Motor neuron (in vitro differentiated cells): ENCODE data around the gene GPR156. TPM values are rescaled to one million over a fixed set of nuclear protein-coding genes. Genes with fewer than 3 reads are reported as not detected.
"Not testable (repeated sequence)": the region's sequence is repeated elsewhere in the genome, so short reads cannot be mapped to it uniquely, and the experiment has no call there.

Experiments used
- ATAC-seq, 8 experiments: fragments of 200-7000 bp; cut with Tn5 transposase; replicated peaks in 6 of 8; 2 replicates each; pipeline ENCODE4 v1.8.0; 2021; ENCODE audit warnings: mild to moderate bottlenecking in 8 of 8, moderate library complexity in 8 of 8
- H3K27ac ChIP-seq, 2 donors: fragments of 250-450 bp; sonication (Bioruptor Pico); 2 replicates each; pipeline ENCODE4 v1.9.0; 2021; ENCODE audit warnings: antibody characterized with exemption in 2 of 2, mild to moderate bottlenecking in 2 of 2, moderate library complexity in 1 of 2
- H3K4me1 ChIP-seq, 2 donors: fragments of 250-450 bp; sonication (Bioruptor Pico); replicated peaks in 1 of 2; 2 replicates each; pipeline ENCODE4 v1.6.1; 2021; ENCODE audit warnings: antibody characterized with exemption in 2 of 2, mild to moderate bottlenecking in 2 of 2, moderate library complexity in 1 of 2
- H3K4me3 ChIP-seq, 5 donors: fragments of 250-450 bp; sonication (Bioruptor Pico); 2 replicates each; pipeline ENCODE4 v1.9.0; 2021; ENCODE audit warnings: antibody characterized with exemption in 5 of 5, mild to moderate bottlenecking in 5 of 5, moderate library complexity in 4 of 5
- WGBS, 10 experiments: fragments of 450-650 bp; shearing (Covaris generic); methylation state at CpG; one replicate each; pipeline ENCODE4 v1.0.0; 2022; 5-methylcytosine and 5-hydroxymethylcytosine counted together
- in situ Hi-C, 9 experiments: fragments of 400-800 bp; cut with MboI; loops; one replicate each; pipeline ENCODE4 v1.15.0; 2021; ENCODE audit warnings: low sequenced_read_pairs in 9 of 9, low pct_unique_long_range_greater_than_20kb in 2 of 9; ENCODE audit not compliant: unreplicated experiment in 9 of 9
- total RNA-seq, 8 experiments: library from RNA; unstranded; fragments of 300-600 nt; gene quantifications; 2 replicates each; pipeline versions ENCODE4 v1.2.3 to v1.2.4, GENCODE V29; 2022

GPR156 gene
- total RNA-seq, 8 experiments from 2014 or later = 0.33 to 2.3 (median 1.2) TPM

DNA sequence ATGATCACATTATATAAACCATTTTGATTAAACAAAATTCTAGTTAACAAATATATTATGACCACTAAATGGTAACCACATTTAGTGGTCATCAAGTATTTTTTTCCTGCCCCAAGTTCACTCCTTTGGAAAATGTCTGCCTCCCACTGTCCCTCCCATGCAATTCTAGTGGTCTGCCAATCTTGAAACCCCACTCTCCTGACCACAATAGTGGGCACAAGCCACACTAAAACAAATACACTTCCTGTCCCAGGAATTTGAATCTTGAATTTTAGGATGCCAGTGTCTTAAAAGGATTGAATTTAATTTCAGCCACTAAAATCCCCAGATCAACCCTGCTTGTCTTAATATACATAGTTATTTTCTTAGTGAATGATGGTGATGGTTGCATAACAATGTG lies 14.0 kb upstream of the GPR156 start:
- H3K4me3 ChIP-seq = no peak overlapping the region
- peaks cover 8 to 9% of the 10 kb centered on the region in 2 donors for H3K4me1 ChIP-seq
- ATAC-seq = no peak
- in situ Hi-C loops = no loop called here
- H3K27ac ChIP-seq = no peak overlapping the region

DNA sequence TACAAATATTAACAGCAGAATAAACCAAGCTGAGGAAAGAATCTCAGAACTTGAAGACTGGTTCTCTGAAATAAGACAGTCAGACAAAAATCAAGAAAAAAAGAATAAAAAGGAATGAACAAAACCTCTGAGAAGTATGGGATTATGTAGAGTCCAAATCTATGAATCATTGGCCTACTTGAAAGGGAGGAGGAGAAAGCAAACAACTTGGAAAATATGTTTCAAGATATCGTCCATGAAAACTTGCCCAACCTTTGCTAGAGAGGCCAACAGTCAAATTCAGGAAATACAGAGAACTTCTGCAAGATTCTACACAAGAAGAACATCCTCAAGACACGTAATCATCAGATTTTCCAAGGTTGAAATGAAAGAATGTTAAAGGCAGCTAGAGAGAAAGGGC lies 6.5 kb upstream of the GPR156 start:
- in situ Hi-C loops, H3K27ac ChIP-seq, H3K4me1 ChIP-seq, H3K4me3 ChIP-seq, ATAC-seq: not testable (repeated sequence)
- 6 to 95% (median 67%) methylated on average over 1 to 2 of the region's 2 CpGs for WGBS, 10 experiments

DNA sequence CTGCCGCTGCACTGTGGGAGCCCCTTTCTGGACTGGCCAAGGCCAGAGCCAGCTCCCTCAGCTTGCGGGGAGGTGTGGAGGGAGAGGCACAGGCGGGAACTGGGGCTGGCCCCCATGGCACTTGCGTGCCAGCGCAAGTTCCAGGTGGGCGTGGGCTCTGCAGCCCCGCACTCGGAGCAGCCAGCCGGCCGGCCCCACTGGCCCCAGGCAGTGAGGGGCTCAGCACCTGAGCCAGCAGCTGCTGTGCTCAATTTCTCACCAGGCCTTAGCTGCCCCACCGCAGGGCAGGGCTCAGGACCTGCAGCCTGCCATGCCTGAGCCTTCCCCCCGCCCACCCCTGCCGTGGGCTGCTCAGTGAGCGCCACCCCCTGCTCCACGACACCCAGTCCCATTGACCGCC lies 4.6 kb upstream of the GPR156 start:
- in situ Hi-C loops = no loop called here
- 40% methylated on average over 1 of the region's 16 CpGs; no CpG with 5 or more reads in 9 of the 10 experiments for WGBS, 10 experiments
- no peak for ATAC-seq
- H3K27ac ChIP-seq = no peak overlapping the region
- H3K4me1 ChIP-seq = peaks cover 0 to 6% of the 10 kb centered on the region in 2 donors
- H3K4me3 ChIP-seq = no peak overlapping the region

DNA sequence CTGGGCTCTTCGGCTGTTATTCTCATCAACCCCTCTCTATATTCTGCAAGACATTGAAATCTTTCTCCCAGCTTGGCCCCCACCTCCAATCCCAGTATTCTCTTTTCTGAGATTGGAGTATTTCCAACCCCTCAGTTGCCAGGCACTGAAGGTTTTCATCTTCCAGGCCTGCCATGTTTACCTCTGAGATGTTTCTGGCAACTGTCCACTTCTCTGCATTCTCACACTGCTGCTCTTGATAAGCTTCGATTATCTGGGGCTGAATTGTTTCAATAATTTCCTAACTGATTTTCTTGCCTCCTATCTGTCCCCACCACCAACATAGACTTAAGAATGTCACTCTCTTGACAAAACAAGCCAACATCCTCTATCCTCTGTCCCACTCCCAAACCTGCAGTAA lies 1.4 kb upstream of the GPR156 start:
- Histone ChIP-seq H3K4me1 (peaks cover 0 to 6% of the 10 kb centered on the region in 2 donors), H3K27ac (no peak overlapping the region), H3K4me3 (no peak overlapping the region)
- WGBS, 10 experiments = 79 to 100% (median 100%) methylated on average over 1 to 2 of the region's 2 CpGs; no CpG with 5 or more reads in 1 of the 10 experiments
- in situ Hi-C loops = no loop called here
- ATAC-seq = peak in 1 of 8 experiments; percentile 79

DNA sequence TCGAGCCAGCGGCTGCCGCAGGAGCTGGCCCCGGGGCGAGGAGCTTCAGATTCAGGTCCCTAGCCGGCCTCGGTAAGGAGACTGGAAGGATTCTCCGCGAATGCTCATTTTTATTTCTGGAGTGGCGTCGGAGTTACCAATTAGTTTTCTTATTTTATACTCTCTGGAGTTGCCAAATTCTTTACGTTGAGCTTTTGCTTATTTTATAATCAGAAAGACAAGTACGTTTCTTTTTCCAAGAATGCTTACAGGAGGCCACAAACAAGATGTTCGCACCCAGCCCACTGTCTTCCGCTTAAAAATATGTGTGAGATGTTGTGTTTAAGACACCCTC lies 453 bp upstream of the GPR156 start:
- H3K4me3 ChIP-seq = peak overlapping the region in 4 of 5 donors; percentile 27 to 40 (median 32)
- in situ Hi-C loops = no loop called here
- WGBS, 10 experiments = 10 to 100% (median 52%) methylated on average over 2 to 10 of the region's 15 CpGs
- no peak for ATAC-seq
- H3K4me1 ChIP-seq = peaks cover 0 to 6% of the 10 kb centered on the region in 2 donors
- no peak overlapping the region for H3K27ac ChIP-seq

DNA sequence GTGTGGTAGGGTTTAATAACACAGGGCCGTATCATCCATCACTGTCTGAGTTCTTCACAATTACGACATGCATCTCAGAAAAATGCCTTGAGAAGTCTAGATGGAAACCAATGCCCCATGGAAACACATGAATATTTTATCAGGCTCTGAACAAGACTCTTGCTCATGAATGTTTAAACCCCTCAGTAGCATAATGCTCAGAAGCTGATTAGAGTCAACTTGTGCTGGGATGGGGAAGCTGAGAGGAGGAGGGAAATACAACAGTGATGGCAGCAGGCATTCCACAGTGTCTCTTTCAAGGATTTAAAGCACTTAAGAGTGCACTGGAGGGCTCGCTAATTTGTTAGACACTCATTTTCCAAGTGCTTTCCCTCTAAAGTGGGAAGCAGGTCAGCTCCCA lies 3.8 kb downstream of the GPR156 start:
- in situ Hi-C loops = no loop called here
- no peak for ATAC-seq
- H3K4me1 ChIP-seq = peaks cover 0 to 5% of the 10 kb centered on the region in 2 donors
- no peak overlapping the region for H3K27ac ChIP-seq
- H3K4me3 ChIP-seq = no peak overlapping the region
- WGBS, 10 experiments = 56 to 100% (median 85%) methylated on average over 1 to 3 of the region's 3 CpGs; no CpG with 5 or more reads in 2 of the 10 experiments

DNA sequence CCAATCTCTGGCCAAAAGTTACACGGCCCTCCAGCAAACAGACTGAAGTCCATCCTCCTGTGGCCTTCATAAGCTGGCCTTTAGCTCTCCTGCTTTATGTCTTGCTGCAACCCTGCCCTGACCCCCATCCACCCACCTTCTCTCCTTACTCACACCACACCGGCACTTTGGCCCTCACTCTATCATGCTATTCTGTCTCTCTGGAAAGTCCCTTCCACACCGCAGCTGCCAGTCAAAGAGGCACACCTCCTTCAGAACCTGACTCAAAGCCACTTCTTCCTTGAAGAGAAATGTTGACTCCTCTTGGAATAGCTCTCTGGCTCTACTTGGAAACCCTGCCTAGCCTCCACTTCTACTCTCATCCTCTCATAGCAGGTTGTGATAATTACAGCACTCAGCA lies 4.5 kb downstream of the GPR156 start:
- Histone ChIP-seq H3K27ac (no peak overlapping the region), H3K4me1 (peaks cover 7% of the 10 kb centered on the region in 2 donors), H3K4me3 (no peak overlapping the region)
- WGBS, 10 experiments = 43 to 100% (median 83%) methylated on average over 1 to 3 of the region's 3 CpGs; no CpG with 5 or more reads in 3 of the 10 experiments
- in situ Hi-C loops = no loop called here
- ATAC-seq = no peak

DNA sequence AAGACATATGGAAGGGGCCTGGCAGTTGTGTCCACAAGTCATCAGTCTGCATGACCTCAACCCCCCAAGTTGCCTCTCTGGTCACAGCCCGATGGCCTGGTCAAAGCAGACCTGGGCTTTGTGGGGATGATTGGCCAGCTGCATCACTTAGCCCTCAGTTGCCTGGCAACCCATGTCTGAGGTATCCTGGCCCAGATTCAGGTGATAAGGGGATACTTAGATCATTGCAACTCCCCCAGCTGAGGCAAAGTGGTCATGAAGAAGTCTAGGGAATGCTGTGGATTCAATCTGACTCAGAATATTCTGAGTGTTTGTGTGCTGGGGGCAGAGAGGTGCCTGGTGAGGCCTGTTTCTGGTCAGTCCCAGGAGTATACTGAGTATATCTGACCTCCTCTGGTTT lies 5.0 kb downstream of the GPR156 start:
- WGBS, 10 experiments = 0 to 67% (median 60%) methylated on average over 1 of the region's 1 CpG; no CpG with 5 or more reads in 7 of the 10 experiments
- no peak overlapping the region for H3K27ac ChIP-seq
- peaks cover 8% of the 10 kb centered on the region in 2 donors for H3K4me1 ChIP-seq
- ATAC-seq = no peak
- in situ Hi-C loops = no loop called here
- H3K4me3 ChIP-seq = no peak overlapping the region

DNA sequence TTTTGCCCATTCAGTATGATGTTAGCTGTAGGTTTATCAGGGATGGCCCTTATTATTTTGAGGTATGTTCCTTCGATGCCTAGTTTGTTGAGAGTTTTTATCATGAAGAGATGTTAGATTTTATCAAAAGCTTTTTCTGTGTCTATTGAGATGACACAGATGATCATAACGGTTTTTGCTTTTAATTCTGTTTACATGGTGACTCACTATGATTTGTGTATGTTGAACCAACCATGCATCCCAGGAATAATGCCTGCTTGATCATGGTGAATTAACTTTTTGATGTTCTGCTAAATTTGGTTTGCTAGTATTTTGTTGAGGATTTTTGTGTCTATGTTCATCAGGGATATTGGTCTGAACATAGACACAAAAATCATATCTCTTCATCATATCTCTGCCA lies 8.3 kb downstream of the GPR156 start:
- H3K4me3 ChIP-seq = no peak overlapping the region
- in situ Hi-C loops = no loop called here
- WGBS, 10 experiments = 46 to 100% (median 78%) methylated on average over 1 to 2 of the region's 2 CpGs; no CpG with 5 or more reads in 3 of the 10 experiments
- no peak for ATAC-seq
- peaks cover 6 to 8% of the 10 kb centered on the region in 2 donors for H3K4me1 ChIP-seq
- no peak overlapping the region for H3K27ac ChIP-seq

DNA sequence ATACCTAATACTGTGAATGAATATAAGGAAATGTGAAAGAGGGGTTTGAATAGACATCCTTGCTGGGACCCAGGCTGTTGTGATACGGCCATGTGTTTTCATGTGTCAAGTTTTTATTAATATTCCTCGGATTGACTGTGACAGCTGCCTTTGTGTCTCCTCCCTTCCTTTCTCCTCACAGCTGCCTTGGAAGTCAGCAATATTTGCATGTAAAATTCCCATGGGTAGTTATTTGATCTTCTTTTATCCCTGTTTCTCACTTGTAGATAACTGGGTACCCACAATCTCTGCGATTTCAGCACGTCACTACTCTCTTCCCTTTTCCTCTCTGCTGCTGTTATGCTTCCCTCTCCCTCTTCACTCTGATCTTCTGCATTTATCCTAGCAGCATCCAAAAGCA lies 9.4 kb downstream of the GPR156 start:
- in situ Hi-C loops = no loop called here
- Histone ChIP-seq H3K4me1 (peaks cover 6 to 8% of the 10 kb centered on the region in 2 donors), H3K4me3 (no peak overlapping the region), H3K27ac (no peak overlapping the region)
- WGBS, 10 experiments = 0 to 67% (median 46%) methylated on average over 2 to 4 of the region's 4 CpGs; no CpG with 5 or more reads in 1 of the 10 experiments
- peak in 6 of 8 experiments; percentile 35 to 65 (median 40) for ATAC-seq

DNA sequence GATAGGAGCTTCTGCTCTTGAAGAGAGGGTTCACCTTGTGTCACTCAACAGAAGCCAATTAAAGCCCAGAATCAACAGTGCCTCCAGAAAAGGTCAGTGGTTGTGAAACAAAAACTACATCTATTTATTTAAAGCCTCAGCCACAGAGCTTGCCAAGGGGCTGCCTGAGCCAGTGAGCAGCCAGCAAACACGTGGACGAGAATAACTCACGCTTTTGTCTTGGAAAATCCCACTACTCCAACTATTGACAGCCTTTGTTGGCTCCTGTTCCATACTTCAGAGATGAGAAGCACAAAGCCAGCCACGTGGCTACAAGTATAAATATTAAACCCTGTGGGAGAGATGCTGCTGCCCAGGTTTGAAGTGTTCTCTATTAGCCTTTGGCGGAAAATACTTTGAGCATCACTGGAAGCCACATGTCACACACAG lies 10.3 kb downstream of the GPR156 start:
- 30 to 85% (median 73%) methylated on average over 1 to 3 of the region's 5 CpGs; no CpG with 5 or more reads in 2 of the 10 experiments for WGBS, 10 experiments
- Histone ChIP-seq H3K4me1 (peaks cover 6 to 8% of the 10 kb centered on the region in 2 donors), H3K27ac (no peak overlapping the region), H3K4me3 (no peak overlapping the region)
- in situ Hi-C loops = loop anchor here in 2 of 9 experiments (25.0 kb wide), 1 partner anchor 263 kb away; no protein-coding TSS in a partner anchor
- peak in 2 of 8 experiments; percentile 15 to 84 for ATAC-seq

DNA sequence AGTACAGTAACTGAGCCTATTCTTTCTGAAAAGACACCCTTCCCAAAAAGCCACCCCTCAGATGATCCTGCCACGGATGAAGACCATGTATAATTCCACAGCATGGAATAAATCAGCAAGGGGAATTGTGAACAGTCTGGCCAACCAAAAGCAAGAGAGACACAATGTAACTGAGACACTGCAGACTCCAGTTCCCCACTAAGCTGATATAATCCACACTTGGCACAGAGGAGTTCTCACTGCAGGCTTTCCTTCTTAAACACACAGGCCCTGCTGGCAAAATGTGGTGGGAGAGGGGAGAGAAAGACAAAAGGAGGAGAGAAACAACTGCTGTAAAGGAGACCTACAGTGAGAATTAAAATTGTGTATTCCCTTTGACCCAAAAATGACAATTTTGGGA lies 12.7 kb downstream of the GPR156 start:
- no peak overlapping the region for H3K4me3 ChIP-seq
- H3K4me1 ChIP-seq = peaks cover 6 to 8% of the 10 kb centered on the region in 2 donors
- in situ Hi-C loops = loop anchor here in 2 of 9 experiments (25.0 kb wide), 1 partner anchor 265 kb away; no protein-coding TSS in a partner anchor
- 0 to 80% (median 60%) methylated on average over 1 of the region's 1 CpG; no CpG with 5 or more reads in 1 of the 10 experiments for WGBS, 10 experiments
- ATAC-seq = no peak
- H3K27ac ChIP-seq = no peak overlapping the region

DNA sequence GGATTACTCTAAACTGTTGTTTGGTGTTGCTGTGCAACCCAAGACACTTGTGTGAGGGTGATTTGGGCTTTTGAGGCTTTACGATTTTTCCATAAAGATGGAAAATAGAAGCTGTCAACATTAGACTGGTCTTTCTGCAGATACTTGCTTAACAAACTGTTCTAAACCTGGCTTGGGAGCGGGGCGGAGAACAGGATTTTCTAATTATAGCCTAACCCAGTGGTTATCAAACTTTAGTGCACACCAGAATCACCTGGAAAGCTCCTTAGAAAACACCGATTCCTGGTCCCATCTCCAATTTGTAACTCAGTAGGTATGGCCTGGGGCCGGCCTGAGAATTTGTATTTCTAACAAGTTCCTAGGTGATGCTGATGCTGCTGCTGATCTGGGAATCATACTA lies 19.0 kb downstream of the GPR156 start:
- Histone ChIP-seq H3K4me1 (no peaks in the 10 kb centered on the region), H3K4me3 (no peak overlapping the region), H3K27ac (no peak overlapping the region)
- no peak for ATAC-seq
- WGBS, 10 experiments = 50 to 100% (median 75%) methylated on average over 2 to 4 of the region's 5 CpGs; no CpG with 5 or more reads in 2 of the 10 experiments
- in situ Hi-C loops = loop anchor here in 2 of 9 experiments (25.0 kb wide), 1 partner anchor 271 kb away; no protein-coding TSS in a partner anchor

DNA sequence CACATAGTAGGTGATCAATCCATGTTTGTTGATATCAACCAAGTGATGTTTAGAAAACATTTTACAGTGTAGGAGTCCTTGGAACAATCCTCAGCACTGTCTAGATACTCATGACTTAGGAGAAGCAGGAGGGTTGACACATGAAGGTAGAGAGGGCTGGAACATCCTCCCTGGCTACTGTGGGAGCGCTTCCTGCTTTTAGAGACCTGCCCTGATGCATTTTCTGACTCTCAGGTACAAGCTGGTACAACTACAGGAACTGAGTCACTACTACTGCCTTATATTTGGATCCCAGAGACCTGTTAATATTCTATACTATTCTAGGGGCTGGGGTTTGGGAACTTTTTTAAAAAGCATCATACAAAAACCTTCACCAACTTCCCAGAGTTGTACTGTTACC lies 20.1 kb downstream of the GPR156 start:
- WGBS, 10 experiments = 80 to 100% (median 86%) methylated on average over 1 of the region's 1 CpG; no CpG with 5 or more reads in 7 of the 10 experiments
- no peaks in the 10 kb centered on the region for H3K4me1 ChIP-seq
- no peak for ATAC-seq
- H3K4me3 ChIP-seq = no peak overlapping the region
- in situ Hi-C loops = loop anchor here in 2 of 9 experiments (25.0 kb wide), 1 partner anchor 272 kb away; no protein-coding TSS in a partner anchor
- H3K27ac ChIP-seq = no peak overlapping the region
